TTC549 (cell line): ENCODE results near the gene OBSCN.
"Not testable (repeated sequence)": the region's sequence is repeated elsewhere in the genome, so short reads cannot be mapped to it uniquely, and the experiment has no call there.

Experiments used
- FAIRE-seq: peaks from 2 replicates; lab custom pipeline; 2012; peaks lifted over from hg19 to GRCh38; lab: Jason Lieb, UNC

Gene OBSCN

GRCh38 chr1:228213917-228214808, 6.3 kb downstream of the OBSCN start:
- no peak for FAIRE-seq

- no peak for FAIRE-seq
These were observed 7.2 kb downstream of the OBSCN start for GRCh38 chr1:228214921-228215662.

GRCh38 chr1:228215663-228216116, 7.8 kb downstream of the OBSCN start:
- FAIRE-seq: no peak

GRCh38 chr1:228216371-228217320, 8.8 kb downstream of the OBSCN start:
- no peak for FAIRE-seq

- peak; percentile 37 for FAIRE-seq
These were observed 9.9 kb downstream of the OBSCN start for GRCh38 chr1:228217551-228218344.

- FAIRE-seq: no peak
These were observed 10.8 kb downstream of the OBSCN start for GRCh38 chr1:228218513-228219244.

- FAIRE-seq: no peak
These were observed 11.6 kb downstream of the OBSCN start for GRCh38 chr1:228219245-228219961.

GRCh38 chr1:228219962-228220780, 12.3 kb downstream of the OBSCN start:
- FAIRE-seq: no peak

GRCh38 chr1:228221097-228221496, 13.3 kb downstream of the OBSCN start:
- not testable (repeated sequence) for FAIRE-seq

- no peak for FAIRE-seq
These were observed 14.7 kb downstream of the OBSCN start for GRCh38 chr1:228222548-228222947.

- FAIRE-seq: no peak
These were observed 16.6 kb downstream of the OBSCN start for GRCh38 chr1:228224198-228225164.

GRCh38 chr1:228225165-228225710, 17.4 kb downstream of the OBSCN start:
- FAIRE-seq: no peak

- no peak for FAIRE-seq
These were observed 17.9 kb downstream of the OBSCN start for GRCh38 chr1:228225740-228226139.

GRCh38 chr1:228226141-228226874, 18.5 kb downstream of the OBSCN start:
- no peak for FAIRE-seq

GRCh38 chr1:228226956-228227791, 19.3 kb downstream of the OBSCN start:
- FAIRE-seq: no peak

- not testable (repeated sequence) for FAIRE-seq
These were observed 20.3 kb downstream of the OBSCN start for GRCh38 chr1:228228147-228228546.
